Kidney tubule cell (primary cell): ENCODE results near the gene TREH.
"Not testable (repeated sequence)": the region's sequence is repeated elsewhere in the genome, so short reads cannot be mapped to it uniquely, and the experiment has no call there.

ENCODE experiments used
- DNase-seq: peaks from one replicate; pipeline ENCODE4 v3.0.0-alpha.2; 2018; ENCODE audit warnings: low spot score

TREH gene

DNA sequence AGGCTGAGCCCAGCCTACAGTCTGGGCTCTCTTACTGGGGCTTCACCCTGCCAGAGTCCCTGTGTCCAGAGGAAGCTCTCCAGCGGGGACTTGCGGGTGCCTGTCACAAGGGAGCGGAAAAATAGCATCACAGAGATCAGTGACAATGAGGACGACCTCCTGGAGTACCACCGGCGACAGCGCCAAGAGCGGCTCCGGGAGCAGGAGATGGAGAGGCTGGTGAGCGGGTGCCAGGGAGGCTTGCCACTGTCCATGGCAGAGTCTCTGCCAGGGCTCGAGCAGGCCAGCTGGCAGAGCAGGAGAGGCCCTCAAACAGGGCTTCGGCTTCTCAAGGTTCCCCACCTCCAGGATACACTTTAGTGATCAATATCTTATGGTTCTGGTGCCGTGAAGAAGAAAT is 51.0 kb downstream of the TREH start:
- DNase-seq: no peak

DNA sequence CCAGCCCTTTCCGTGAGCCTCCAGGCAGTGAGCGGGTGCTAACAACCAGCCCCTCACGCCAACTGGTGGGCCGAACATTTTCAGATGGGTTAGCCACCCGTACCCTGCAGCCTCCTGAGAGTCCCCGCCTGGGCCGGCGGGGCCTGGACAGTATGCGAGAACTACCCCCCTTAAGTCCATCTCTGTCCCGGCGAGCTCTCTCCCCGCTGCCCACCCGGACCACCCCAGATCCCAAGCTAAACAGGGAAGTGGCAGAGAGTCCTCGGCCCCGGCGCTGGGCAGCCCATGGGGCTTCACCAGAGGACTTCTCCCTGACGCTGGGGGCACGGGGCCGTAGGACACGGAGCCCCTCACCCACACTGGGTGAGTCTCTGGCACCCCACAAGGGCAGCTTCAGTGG is 51.4 kb downstream of the TREH start:
- DNase-seq: no peak

DNA sequence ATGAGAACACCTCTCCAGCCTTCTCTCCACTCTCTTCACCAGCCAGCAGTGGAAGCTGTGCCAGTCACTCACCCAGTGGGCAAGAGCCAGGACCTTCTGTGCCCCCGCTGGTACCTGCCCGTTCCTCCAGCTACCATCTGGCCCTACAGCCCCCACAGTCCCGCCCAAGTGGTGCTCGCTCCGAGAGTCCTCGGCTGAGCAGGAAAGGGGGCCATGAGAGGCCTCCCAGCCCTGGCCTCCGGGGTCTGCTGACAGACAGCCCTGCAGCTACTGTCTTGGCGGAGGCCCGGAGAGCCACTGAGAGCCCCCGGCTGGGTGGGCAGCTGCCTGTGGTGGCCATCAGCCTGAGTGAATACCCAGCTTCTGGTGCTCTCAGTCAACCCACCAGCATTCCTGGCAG is 51.9 kb downstream of the TREH start:
- DNase-seq: no peak

DNA sequence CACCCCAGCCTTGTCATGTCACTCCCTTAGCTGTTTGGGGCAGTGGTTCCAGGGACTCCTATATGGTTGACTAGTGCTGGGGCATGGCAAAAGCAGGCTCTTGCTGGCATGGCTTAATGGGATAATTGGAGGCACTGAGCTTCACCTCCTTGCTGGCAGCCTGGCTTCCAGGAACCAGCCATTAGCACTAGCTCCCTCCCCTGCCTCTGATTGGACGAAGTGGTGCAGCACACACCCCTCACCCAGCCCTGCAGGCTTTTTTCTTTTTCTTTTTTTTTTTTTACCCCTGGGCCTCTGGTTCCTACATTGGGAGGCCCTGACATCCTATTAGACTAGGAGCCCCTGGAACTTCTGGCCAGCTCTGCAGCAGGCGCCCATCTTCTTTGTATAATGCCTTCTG is 53.5 kb downstream of the TREH start:
- no peak for DNase-seq

DNA sequence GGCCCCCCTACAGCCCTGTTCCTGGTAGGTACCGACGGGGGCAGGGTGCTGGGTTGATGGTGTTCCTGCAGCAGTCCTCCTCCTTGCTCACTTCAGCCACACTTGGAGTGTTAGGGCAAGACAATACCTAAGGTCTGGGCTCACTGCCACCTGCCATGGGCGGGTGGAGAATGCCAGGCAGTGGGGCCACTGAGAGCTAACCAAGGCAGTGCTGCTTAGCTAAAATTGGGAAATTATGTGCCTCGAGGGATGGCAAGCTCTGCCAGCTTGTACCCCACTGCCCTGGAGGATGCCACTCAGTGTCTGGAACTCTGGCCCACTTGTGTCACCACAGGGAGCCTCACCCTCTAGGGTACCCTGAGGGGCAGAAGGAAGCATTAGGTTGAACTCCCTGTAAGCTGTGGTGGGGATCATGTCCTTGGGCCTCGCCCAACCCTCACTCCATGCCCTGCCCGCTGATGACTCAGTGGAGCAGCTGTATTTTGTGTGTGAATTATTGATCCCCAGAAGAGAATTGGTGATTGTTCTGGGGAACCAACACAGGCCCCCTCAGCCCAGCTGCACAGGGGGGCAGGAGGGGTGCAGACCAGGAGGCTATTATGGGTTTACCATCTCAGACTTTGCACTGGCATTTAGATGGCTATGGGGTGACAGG is 54.3 kb downstream of the TREH start:
- no peak for DNase-seq

DNA sequence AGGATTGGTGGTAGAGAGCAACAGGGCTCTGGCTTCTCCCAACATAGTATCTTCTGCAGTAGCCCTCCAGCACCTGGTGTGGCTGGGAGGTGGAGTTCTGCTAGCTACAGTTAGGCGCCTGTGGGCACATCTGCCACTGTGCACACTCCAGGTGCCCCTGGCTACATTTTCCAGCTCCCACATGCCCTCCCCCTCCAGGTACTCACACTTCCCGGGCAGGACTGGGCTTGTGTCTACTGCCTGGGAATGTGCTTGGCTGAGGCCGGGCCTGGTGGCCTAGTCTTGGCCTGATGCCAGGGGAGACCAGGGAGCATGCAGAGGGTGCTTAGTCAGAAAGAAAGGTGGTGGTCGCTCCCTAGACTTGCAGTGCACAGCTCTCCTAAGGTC is 56.2 kb downstream of the TREH start:
- DNase-seq: peak; percentile 88

DNA sequence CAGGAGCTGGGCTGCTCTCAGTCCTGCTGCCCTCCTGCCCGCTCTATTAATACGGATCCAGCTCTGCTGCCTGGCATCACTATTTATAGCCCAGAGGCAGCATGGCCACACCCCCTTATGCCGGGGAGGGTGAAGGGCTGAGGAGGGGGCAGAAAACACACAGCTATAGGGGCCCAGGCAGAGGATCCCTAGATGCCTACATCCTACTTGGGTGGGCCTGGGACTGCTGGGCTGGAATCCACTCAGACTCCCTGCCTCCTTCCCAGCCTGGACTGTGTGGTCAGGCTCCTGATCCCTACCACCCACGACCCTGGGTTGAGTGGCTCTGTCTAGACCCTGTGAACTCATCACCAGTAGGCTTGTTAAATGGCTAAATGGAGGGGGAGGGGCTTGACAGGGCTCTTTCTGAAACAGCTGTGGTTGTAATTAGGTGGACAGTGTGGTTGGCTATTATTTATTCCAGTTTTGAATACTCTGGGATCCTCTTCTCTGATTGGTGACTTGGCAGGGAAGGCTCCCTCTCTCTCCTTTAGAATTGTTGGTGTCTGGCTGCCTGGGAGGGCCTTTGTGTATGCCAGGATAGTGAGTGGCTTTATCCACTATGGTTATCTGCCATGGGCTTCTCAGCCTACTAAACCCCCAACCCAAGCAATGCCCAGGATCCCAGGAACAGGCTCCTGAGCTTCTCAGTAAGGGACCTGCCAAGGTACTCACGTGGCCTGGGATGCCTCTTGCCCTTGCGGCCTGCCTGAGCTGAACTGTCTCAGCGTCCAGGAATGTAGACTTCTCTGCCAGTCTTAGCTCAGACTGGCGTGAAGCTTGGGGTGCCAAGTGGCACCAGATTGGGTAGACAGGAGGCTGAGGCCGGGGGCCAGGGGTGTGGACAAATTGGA is 56.8 kb downstream of the TREH start:
- peak; percentile 96 for DNase-seq

DNA sequence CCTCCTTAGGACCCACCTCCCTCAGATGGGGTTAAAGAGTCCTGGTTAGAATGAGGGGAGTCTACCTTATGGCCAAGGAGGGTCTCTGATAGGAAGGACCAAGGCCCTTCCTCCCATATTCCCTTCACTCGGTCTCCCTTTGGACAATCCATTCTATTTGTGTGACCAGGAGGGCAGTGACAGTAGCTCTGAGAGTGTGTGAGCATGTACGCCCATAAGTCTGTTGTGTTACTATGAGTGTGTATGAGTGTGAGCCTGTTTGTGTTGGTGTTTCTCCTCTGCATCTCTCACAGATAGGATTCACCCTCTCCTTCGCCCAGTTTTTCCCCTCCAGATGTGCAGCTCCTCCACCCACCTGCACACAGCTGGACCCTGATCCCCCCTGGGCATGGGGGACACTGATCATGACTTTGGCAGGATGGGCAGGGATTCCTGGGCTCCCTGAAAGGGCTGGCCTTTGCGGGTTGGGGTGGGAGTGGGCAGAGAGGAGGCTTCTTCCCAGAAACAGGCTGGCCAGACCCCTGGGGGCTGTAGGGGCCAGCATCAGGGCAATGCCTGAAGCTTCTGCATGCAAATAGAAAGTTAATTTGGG is 57.6 kb downstream of the TREH start:
- no peak for DNase-seq

DNA sequence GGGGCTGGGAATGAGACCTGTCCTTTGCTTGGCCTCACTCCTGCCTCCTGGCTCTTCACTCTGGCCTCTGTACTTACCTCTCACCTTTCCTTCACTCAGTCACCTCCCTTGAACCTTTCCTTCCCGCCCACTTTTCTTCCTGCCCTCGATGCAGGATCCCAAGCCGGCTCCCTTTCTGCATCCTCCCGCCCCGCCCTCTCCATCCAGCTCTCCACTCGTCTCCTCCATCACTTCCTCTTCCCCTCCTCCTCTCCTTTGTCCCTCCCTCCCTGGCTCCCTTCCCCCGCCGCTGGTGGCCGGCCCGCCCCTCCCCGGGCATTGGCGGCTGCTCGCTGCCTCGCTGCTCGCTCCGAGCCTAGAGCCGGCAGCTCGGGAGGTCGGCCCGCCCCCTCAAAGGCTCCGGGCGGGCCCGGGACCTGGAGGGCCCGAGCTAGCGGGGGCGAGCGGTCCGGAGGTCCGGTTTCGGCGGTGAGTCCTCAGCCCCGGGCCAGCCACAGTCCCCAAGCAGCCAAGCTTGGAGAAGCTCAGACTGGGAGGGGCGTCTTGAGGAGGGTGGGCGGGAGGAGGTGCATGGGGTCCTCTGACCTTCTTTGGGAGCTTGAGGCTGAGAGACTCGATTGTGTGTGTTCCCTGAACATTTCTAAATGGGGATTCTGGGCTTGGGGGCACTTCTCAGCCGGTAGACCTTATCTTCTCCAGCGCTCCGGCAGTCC is 58.2 kb downstream of the TREH start:
- peak; percentile 93 for DNase-seq

DNA sequence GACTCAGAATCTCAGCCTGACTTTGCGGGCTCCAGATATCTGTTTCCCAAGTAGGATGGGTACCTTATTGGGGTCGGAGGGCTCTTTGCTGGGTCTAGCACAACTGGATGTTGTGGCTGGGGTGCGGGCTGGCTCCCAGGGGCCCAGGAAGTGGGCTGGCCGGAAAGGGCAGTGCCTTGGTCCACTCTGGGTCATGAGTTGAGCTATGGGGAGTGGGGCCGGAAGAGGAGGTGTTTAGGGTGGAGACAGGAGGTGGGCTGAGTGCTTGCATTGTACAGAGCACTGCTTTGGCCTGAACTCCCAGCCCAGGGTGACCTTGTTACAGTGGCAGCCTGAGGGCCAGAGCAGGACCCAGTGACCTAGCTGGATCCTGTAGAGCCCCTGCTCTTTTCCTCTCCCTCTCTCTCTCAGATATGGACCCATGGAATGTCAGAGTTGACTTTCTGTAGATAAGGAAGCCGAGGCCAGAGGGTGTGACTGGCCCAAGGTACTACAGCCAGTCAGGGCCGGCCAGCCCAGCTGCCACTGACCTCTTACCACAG is 58.9 kb downstream of the TREH start:
- DNase-seq: peak; percentile 55

DNA sequence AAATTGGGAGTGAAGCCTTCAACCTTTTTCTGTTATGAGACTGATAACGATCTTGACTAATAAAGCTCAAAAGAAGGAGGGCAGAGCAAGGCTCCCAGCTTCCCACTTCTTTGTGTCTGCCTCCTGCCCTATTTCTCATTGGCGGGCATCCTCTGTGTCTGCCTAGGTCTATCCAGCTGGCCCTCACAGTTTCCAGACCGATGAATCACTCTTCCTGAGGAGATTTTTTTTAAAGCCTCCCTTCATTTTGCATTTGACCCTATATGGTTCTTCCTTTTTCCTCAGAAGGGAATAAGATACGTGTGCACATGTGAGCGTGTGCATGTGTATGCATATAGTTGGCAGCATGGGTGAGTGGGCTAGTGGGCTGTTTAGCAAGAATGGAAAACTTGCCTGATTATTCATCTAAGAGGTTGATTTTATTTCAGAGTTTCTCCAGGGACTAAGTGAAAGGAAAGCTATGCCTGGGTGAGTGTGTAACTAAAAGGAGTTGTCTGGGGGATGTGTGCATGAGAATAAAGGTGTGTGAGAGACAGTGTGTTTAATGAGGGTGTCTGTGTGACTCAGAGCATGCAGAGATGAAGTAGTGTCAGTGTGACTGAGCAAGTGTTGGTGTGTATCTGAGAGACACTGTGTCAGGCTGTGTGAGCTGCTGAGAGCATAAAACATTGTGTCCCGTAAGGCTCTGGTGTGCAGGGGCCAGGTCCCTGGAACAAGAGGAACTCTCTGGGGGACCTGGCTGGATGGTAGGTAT is 59.8 kb downstream of the TREH start:
- DNase-seq: peak; percentile 93

DNA sequence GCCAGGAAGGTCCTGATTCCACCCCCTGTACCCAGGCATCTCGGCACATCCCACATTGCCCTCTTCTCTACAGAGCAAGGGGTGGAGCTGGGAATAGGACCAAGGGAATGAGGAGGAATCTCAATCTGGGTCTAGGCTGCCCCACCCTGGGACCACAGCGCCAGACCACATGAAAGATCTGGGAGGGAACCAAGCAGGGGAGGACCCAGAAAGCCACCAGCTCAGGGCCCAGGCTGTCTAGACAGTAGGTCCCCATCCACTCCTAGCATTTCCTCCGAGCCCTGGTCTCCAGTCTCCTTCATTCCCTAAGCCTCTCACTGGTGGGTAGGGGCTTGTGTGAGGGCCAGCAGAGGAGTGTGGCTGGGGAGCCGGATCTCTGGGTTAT is 60.5 kb downstream of the TREH start:
- peak; percentile 30 for DNase-seq

DNA sequence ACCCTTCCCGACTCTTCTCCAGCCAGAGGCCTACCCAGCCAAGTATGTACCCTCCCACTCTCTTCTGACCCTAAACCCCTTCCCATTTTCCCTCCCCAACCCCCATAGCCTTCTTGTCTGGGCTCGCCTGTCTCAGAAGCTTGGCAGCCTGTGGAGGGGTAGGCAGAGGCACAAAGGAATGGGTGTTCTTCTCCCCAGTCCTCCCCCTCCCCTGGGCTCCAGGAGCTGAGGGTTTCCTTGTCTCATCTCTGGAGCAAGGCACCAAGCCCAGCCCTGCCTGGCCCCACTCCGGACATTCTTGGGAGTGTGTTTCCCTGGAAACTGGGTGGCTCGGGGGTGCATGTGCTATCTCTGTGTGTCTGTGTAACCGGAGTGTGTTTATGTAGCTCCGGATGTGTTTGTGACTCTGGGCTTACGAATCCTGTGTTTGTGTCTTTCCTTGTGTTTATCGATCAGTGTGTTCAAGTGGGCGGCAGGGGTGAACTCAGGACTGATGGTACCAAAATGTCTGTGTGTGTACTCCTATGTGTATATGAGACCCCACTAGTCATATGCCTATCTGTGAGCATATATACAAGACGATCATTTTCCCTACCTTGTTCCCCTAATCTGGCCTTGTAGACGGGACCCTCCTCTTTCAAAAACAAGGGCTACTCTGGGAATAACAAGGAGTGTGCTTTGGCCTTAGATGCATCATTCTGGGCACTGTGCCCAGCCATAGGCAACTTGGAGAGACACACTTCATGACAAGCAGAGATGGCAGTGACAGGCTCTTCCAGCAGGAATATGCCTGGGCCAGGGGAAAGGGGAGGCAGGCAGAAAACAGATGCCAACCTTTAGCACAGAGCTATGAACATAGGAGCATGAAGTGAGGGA is 61.1 kb downstream of the TREH start:
- DNase-seq: no peak

DNA sequence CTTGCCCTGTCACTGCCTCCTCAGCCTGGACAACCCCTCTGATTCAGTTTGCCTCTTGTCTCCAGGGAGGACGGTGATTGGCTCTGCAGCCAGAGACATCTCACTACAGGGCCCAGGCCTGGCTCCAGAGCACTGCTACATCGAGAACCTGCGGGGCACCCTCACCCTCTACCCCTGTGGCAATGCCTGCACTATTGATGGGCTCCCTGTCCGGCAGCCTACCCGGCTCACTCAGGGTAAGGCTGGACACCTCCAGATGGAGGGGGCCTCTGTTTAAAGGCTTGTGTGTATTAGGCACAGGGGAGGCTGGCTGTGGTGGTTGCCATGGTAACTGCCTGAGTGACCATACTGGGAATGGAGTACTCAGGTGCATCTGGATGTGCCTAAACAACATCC is 63.5 kb downstream of the TREH start:
- DNase-seq: no peak

DNA sequence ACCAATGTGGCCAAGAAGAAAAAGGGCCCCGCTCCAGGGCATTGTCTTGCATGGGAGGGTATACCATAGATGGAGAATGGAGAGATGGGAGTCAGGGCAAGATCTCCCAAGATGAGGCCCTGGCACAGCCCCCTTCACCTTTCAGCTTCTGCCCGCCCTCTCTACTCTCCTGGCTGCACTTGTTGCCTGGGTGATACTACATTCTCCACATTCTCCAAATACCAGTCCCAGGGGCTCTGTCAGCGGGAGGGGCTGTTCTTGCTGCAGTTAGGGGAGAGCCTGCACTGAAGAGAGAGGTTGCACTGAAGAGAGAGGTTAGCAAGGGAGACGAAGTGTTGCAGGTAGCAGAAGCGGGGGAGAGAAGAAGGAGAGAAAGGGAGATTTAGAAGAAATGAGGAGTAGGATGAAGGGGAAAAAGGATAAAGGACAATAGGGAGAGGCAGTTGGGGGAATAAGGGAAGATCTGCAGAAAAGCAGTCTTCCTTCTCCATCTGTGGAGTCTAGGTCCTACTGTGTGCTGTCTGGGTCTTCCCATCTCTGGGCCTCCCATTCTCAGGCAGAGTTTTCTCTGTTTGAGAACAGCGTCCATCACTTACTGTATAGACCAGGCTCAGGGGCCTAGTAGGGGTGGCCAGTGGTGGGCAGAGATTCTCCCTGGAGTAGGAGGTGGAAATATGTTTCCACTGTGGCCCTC is 64.0 kb downstream of the TREH start:
- peak; percentile 76 for DNase-seq

DNA sequence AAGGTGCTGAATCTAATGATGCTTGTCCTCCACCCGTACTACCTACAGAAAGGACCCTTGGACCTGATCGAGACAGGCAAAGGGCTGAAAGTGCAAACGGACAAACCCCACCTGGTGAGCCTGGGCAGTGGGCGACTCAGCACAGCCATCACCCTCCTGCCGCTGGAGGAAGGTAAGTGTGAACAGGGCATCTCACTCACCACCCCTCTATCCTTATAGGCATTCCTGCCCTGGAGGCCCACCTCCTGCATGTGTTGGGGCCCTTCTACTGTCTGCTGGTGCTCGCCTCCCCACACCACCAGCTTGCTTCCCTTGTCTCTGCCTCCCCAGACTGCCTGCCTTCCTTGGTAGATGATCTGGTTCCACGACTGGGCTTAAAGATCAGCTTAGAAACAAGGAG is 64.9 kb downstream of the TREH start:
- no peak for DNase-seq

DNA sequence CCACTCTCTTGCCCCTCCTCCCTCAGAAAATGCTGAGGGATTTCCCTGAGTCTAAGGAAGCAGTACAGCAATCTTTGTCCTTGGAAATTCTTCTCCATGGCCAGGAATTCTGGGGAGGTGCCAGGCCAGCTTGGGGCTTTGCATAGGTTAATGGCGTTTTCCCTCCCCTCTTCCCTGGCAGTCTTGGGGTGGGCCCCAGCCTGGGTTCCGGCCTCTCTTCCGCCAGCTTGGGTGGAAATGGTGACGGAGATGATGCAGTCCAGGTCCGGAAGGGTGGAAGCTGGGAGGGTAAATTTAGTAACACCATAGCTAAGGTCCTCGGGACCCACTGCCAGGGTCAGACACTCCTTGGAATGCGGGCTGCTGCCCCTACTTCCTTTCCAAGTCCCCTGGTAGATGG is 67.1 kb downstream of the TREH start:
- no peak for DNase-seq

DNA sequence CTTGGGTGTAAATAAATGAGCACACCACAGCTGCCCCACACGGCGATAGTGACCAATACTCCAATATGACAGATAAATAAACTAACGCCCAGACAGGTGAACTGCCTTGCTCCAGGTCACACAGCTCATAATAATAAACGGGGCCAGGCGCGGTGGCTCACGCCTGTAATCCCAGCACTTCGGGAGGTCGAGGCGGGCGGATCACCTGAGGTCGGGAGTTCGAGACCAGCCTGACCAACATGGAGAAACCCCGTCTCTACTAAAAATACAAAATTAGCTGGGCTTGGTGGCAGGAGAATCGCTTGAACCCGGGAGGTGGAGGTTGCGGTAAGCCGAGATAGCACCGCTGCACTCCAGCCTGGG is 68.0 kb downstream of the TREH start:
- DNase-seq: not testable (repeated sequence)

DNA sequence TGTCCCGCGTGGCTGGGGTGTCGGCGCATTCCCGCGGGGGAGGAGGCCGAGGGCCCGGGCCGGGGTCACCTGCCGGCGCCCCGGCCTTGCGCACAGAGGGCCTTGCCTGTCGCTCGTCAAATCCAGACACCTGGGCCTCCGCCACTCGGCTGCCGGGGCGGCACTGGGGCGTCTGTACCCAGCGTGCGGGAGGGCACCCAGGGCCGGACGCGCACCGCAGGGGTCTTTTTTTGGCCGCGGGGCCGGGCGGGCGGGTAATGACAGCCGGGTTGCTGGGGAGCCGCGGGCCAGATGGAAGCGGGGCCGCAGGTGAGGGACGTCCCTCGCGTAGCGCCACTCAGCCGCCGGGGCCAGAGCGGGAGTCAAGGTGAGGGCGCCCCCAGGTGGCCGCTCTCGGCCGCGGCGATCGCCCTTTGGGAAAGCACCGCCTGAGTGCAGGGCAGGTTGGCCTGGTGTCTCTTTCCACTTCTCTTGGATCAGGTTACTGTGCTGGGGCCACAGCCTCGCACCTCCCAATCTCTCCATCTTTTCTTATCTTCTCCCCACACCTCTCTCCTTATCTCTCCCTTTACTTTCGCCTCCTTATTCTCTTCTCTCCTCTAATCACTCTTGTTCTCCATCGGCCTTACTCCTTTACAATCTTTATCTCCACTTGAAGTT is 68.5 kb downstream of the TREH start:
- peak; percentile 83 for DNase-seq
